ENCODE results near the gene KCNJ12. TPM values are rescaled to one million over a fixed set of nuclear protein-coding genes. Genes with fewer than 3 reads are reported as not detected.
A peak's percentile ranks its signal among the peaks of the same experiment; 100 is the strongest.
"Not testable (repeated sequence)": the region's sequence is repeated elsewhere in the genome, so short reads cannot be mapped to it uniquely, and the experiment has no call there.

The KCNJ12 gene
- total and polyA plus RNA-seq, 2 experiments from 2014 or later: 0.61 to 2.4 TPM

DNA sequence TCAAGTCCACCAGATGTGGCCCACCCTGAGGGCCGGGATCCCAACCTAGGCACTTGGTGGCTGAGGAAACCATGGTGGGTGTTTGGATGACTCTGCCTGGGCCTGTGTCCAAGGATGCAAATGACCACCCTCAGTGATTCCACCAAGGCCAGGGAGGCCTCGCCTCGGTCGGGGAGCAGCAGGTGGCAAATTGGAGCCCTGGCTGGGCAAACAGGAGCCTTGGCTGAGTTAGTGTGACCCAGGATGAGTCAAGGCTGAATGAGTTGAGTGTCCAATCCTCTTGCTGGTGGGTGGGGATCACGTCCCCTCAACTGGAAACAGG is 62.8 kb downstream of the KCNJ12 start:
- H3K9me3 Mint-ChIP-seq; H4K20me1 ChIP-seq (replicated peaks; ENCODE audit: insufficient read depth); H3K36me3 ChIP-seq (ENCODE audit: insufficient read depth); H3K4me3 ChIP-seq; H3K4me1 Mint-ChIP-seq; H3K27ac Mint-ChIP-seq; H3K79me2 ChIP-seq (replicated peaks; ENCODE audit: insufficient read depth); H3K27ac ChIP-seq (ENCODE audit: low read depth); H3K4me2 ChIP-seq; H3K36me3 Mint-ChIP-seq (ENCODE audit: low read depth); DNase-seq (ENCODE audit: low spot score); H2AFZ ChIP-seq; H3K9me2 ChIP-seq (ENCODE audit: insufficient read depth); H3K4me3 Mint-ChIP-seq; H3K27me3 Mint-ChIP-seq (ENCODE audit: insufficient read depth, low read depth, poor library complexity); ATAC-seq; H3K27me3 ChIP-seq (ENCODE audit: insufficient read depth); H3F3A ChIP-seq (replicated peaks; ENCODE audit: low read depth); H3K4me1 ChIP-seq (ENCODE audit: insufficient read depth): not testable (repeated sequence)

DNA sequence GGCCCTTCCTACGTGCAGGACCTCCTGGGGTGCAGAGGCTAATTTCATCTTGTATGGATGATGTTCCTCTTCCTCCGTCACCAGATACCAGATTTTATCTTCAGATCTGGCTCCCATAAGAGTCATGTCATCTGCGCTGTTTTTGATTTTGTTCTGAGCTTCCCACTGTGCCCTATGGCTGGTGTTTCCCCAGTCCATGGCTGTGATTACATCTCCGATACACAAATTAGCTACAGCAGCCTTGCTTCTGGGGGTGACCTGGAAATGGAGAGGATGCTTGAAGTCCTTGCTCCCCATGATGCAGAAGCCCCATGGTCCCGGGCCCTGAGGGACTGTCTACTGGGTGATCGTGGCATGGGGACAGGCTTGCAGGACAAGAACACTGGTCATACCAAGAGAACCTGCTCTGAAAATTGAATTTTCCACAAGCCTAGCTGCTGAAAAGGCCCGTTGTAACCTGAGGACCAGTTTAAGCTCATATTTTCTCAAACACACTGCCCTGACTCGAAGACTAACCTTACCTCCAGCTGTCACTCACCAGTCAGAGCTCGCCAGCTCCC is 69.0 kb downstream of the KCNJ12 start:
- Histone ChIP-seq H3K36me3 (ENCODE audit: insufficient read depth) (no peaks in the 10 kb centered on the region), H3K79me2 (replicated peaks; ENCODE audit: insufficient read depth) (no peaks in the 10 kb centered on the region), H3K9me2 (ENCODE audit: insufficient read depth) (no peaks in the 10 kb centered on the region), H2AFZ (no peak overlapping the region), H4K20me1 (replicated peaks; ENCODE audit: insufficient read depth) (no peaks in the 10 kb centered on the region), H3K27me3 (ENCODE audit: insufficient read depth) (no peaks in the 10 kb centered on the region), H3K4me1 (ENCODE audit: insufficient read depth) (no peaks in the 10 kb centered on the region), H3K27ac (ENCODE audit: low read depth) (no peak overlapping the region), H3K4me3 (no peak overlapping the region), H3K4me2 (no peak overlapping the region), H3F3A (replicated peaks; ENCODE audit: low read depth) (no peaks in the 10 kb centered on the region)
- Mint-ChIP-seq H3K4me1 (peaks cover 2% of the 10 kb centered on the region; the same call in 2 of the 3 replicates), H3K36me3 (ENCODE audit: low read depth) (no peaks in the 10 kb centered on the region), H3K4me3 (no peak overlapping the region), H3K9me3 (0 out of 3 replicates have a peak, but pooled peaks cover 3% of the 10 kb centered on the region), H3K27me3 (ENCODE audit: insufficient read depth, low read depth, poor library complexity) (peaks cover 3% of the 10 kb centered on the region), H3K27ac (no peak overlapping the region)
- no peak for ATAC-seq
- TF ChIP-seq POLR2AphosphoS5 (IDR thresholded peaks at IDR 0.05; ENCODE audit: low read depth) (no peak), EZH2 (IDR thresholded peaks at IDR 0.05; ENCODE audit: low read depth, unreplicated experiment) (no peak)
- no peak for DNase-seq (ENCODE audit: low spot score)

DNA sequence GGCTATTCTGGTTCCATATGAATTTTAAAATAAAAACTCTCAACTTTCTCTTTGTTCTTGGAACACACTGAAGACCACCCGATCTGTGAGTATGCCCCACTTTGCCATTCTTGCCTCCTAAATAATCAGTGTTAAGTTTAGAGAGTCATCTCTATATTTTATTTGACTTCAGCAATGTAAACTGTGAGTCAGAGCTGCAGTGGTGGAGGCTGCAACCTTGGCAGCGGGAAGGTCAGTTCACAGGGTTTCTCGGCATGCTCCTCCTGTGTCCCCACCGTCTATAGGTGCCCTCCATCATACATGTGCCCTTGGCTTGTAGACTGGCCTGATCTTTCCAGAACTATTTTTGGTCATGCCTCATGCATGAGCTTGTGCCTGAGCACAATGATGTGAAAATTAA is 71.4 kb downstream of the KCNJ12 start:
- H3K9me3 Mint-ChIP-seq; H4K20me1 ChIP-seq (replicated peaks; ENCODE audit: insufficient read depth); H3K27ac ChIP-seq (ENCODE audit: low read depth); H3K9me2 ChIP-seq (ENCODE audit: insufficient read depth); DNase-seq (ENCODE audit: low spot score); H3K36me3 ChIP-seq (ENCODE audit: insufficient read depth); H3F3A ChIP-seq (replicated peaks; ENCODE audit: low read depth); H3K27me3 ChIP-seq (ENCODE audit: insufficient read depth); H3K27me3 Mint-ChIP-seq (ENCODE audit: insufficient read depth, low read depth, poor library complexity); H3K4me3 ChIP-seq; H3K4me1 ChIP-seq (ENCODE audit: insufficient read depth); ATAC-seq; H2AFZ ChIP-seq; H3K36me3 Mint-ChIP-seq (ENCODE audit: low read depth); H3K4me3 Mint-ChIP-seq; H3K4me1 Mint-ChIP-seq; H3K27ac Mint-ChIP-seq; H3K4me2 ChIP-seq; H3K79me2 ChIP-seq (replicated peaks; ENCODE audit: insufficient read depth): not testable (repeated sequence)

DNA sequence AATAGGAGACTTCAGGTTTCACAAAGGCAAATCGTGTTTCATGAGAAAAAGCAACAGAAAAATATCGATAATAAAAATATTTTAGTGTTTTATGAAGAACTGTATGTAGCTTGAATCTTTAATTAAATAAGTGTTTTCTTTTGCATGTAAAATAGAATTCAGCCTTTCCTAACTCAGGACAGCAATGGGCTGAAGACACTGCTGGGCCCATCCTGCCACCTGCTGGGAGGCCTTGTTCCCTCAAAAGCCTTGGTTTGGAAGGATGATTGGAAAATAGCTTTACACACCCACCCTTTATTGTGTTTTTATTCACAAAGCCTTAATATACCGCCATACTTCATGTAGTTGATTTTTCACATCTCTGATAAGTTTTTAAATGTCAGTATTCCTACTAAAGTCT is 73.7 kb downstream of the KCNJ12 start:
- not testable (repeated sequence) for H3K79me2 ChIP-seq (replicated peaks; ENCODE audit: insufficient read depth); H3K36me3 Mint-ChIP-seq (ENCODE audit: low read depth); H3F3A ChIP-seq (replicated peaks; ENCODE audit: low read depth); ATAC-seq; H3K4me1 ChIP-seq (ENCODE audit: insufficient read depth); DNase-seq (ENCODE audit: low spot score); H3K9me3 Mint-ChIP-seq; H3K4me3 ChIP-seq; H3K27ac Mint-ChIP-seq; H3K27ac ChIP-seq (ENCODE audit: low read depth); H2AFZ ChIP-seq; H3K4me3 Mint-ChIP-seq; H3K9me2 ChIP-seq (ENCODE audit: insufficient read depth); H4K20me1 ChIP-seq (replicated peaks; ENCODE audit: insufficient read depth); H3K4me1 Mint-ChIP-seq; H3K4me2 ChIP-seq; H3K36me3 ChIP-seq (ENCODE audit: insufficient read depth)
- TF ChIP-seq, protein P1, sequence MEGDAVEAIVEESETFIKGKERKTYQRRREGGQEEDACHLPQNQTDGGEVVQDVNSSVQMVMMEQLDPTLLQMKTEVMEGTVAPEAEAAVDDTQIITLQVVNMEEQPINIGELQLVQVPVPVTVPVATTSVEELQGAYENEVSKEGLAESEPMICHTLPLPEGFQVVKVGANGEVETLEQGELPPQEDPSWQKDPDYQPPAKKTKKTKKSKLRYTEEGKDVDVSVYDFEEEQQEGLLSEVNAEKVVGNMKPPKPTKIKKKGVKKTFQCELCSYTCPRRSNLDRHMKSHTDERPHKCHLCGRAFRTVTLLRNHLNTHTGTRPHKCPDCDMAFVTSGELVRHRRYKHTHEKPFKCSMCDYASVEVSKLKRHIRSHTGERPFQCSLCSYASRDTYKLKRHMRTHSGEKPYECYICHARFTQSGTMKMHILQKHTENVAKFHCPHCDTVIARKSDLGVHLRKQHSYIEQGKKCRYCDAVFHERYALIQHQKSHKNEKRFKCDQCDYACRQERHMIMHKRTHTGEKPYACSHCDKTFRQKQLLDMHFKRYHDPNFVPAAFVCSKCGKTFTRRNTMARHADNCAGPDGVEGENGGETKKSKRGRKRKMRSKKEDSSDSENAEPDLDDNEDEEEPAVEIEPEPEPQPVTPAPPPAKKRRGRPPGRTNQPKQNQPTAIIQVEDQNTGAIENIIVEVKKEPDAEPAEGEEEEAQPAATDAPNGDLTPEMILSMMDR (conservative IDR thresholded peaks at IDR 0.05; ENCODE audit: low read depth in 2 of 2): peak in 1 of 2 experiments; percentile 32; a peak in 2 of 4 replicates
- H3K27me3 Mint-ChIP-seq (ENCODE audit: insufficient read depth, low read depth, poor library complexity): peaks cover 26% of the 10 kb centered on the region
- peaks cover 23% of the 10 kb centered on the region for H3K27me3 ChIP-seq (ENCODE audit: insufficient read depth)

All from GM23338 (cell line).